ENCODE results near the gene SGK2. TPM values are rescaled to one million over a fixed set of nuclear protein-coding genes. Genes with fewer than 3 reads are reported as not detected.

Gene SGK2
- total and polyA plus RNA-seq, 9 of the 15 experiments (the other 6 are each of a cell fraction or from before 2014, with no cell fraction given): 0.07 to 0.31 (median 0.15) TPM; not detected in 2

DNA sequence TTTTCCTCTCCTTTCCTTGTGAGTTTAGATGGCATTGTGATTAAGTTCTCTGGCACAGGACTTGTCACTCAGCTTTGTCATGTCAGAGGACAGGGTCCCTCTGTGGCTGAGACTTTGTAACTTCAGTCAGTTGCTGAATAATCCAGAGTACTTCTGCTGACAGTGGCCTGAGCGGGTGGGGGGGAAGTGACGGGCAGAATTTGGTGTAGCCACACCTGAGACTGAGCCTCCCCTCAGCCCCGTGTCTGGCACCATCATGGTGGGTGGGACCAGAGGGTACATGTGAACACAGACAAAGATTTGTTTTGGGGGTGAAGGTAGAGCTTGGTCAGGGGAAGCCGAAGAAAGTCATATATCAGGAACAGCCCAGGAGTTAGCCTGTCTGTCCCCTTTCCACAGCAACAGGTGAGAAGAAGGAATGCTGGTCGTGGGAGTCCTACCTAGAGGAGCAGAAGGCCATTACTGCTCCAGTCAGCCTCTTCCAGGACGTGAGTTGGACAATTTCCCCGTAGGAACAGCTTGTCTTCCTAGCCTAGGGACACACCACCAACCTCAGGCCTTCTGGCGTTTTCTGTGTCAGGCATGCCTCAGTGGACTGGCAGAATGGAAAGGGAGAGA, 30.5 kb upstream of the SGK2 start:
- FAIRE-seq (no peak), ATAC-seq (no peak), DNase-seq (ENCODE audit: extremely low read depth in 1 of 4, low spot score in 3 of 4) (no peak)
- Histone ChIP-seq H3K4me2 (ENCODE audit: insufficient read depth, low read length) (no peak overlapping the region), H3K27me3 (ENCODE audit: control insufficient read depth in 2 of 2, insufficient read depth in 2 of 2, low read length in 2 of 2) (no peaks in the 10 kb centered on the region), H3K36me3 (ENCODE audit: control insufficient read depth, insufficient read depth, low read length) (peaks cover 4% of the 10 kb centered on the region; the same call in 1 of the 3 replicates), H3K9me3 (replicated peaks; ENCODE audit: control insufficient read depth, insufficient read depth, low read depth, low read length) (no peaks in the 10 kb centered on the region), H3K9me1 (ENCODE audit: control insufficient read depth, insufficient read depth, low read length) (no peaks in the 10 kb centered on the region), H3K4me3 (no peak overlapping the region), H3K9ac (ENCODE audit: insufficient read depth in 1 of 2, low read depth in 2 of 2, low read length in 2 of 2) (no peak overlapping the region), H3K79me2 (ENCODE audit: control insufficient read depth, insufficient read depth, low read length) (no peaks in the 10 kb centered on the region), H4K20me1 (replicated peaks; ENCODE audit: control insufficient read depth, insufficient read depth, low read length) (no peaks in the 10 kb centered on the region; the same call in 1 of the 2 replicates), H3K27ac (ENCODE audit: extremely low read depth, low read depth, low read length) (no peak overlapping the region), H2AFZ (ENCODE audit: low read depth, low read length) (no peak overlapping the region), H3K4me1 (replicated peaks in 1 of 2; ENCODE audit: control insufficient read depth in 2 of 2, insufficient read depth in 2 of 2, low read length in 2 of 2) (peaks cover 0 to 4% of the 10 kb centered on the region in 2 experiments; a peak in 3 of 5 replicates)
- no TSS peak for BruUV-seq (replicated peaks)
- in situ Hi-C loops (cut with MboI): no loop called here
- intact Hi-C loops (cut with micrococcal nuclease): no loop called here
- TF ChIP-seq PKNOX1 (IDR thresholded peaks at IDR 0.05): peak; percentile 24; the same call in 1 of the 2 replicates
- no peak for TF ChIP-seq NFIC (IDR thresholded peaks at IDR 0.05)
- ChIA-PET POLR2A (interaction anchor here (0.5 to 1.5 kb wide), 5 partner anchors 11 to 62 kb away, joined by 3 to 7 read pairs (median 3); partner anchors contain the start of gene IFT52), CTCF (ENCODE audit: low intra/inter-chr PET ratio) (no interaction called here)
- 56% methylated on average over 8 of the region's 8 CpGs for WGBS (ENCODE audit: insufficient coverage, low coverage, missing lambda C conversion rate)

GRCh38 chr20:43529051-43529450, 29.8 kb upstream of the SGK2 start:
- no peak overlapping the region for H2AFZ ChIP-seq (ENCODE audit: low read depth, low read length)
- no peak overlapping the region for H3K9ac ChIP-seq (ENCODE audit: insufficient read depth in 1 of 2, low read depth in 2 of 2, low read length in 2 of 2)
- ChIA-PET POLR2A (interaction anchor here (0.6 to 1.5 kb wide), 3 partner anchors 10 to 36 kb away, joined by 3 to 7 read pairs (median 3); no protein-coding TSS in a partner anchor), CTCF (ENCODE audit: low intra/inter-chr PET ratio) (no interaction called here)
- peaks cover 4% of the 10 kb centered on the region; the same call in 1 of the 3 replicates for H3K36me3 ChIP-seq (ENCODE audit: control insufficient read depth, insufficient read depth, low read length)
- no peak overlapping the region for H3K4me2 ChIP-seq (ENCODE audit: insufficient read depth, low read length)
- H3K9me1 ChIP-seq (ENCODE audit: control insufficient read depth, insufficient read depth, low read length): no peaks in the 10 kb centered on the region
- TF ChIP-seq FIP1L1 (IDR thresholded peaks at IDR 0.05; ENCODE audit: low read depth, low read length, poor library complexity, severe bottlenecking) (no peak), ZEB2 (IDR thresholded peaks at IDR 0.05) (no peak), MIER1 (IDR thresholded peaks at IDR 0.05; ENCODE audit: low read depth) (no peak), ZFX (CRISPR knock-in tag; IDR thresholded peaks at IDR 0.05) (no peak), CHD1 (IDR thresholded peaks at IDR 0.05; ENCODE audit: low read length) (no peak), ZNF764 (CRISPR knock-in tag; IDR thresholded peaks at IDR 0.05; ENCODE audit: low read depth) (no peak), E2F3 (CRISPR knock-in tag; IDR thresholded peaks at IDR 0.05) (no peak)
- TF ChIP-seq, protein P1, sequence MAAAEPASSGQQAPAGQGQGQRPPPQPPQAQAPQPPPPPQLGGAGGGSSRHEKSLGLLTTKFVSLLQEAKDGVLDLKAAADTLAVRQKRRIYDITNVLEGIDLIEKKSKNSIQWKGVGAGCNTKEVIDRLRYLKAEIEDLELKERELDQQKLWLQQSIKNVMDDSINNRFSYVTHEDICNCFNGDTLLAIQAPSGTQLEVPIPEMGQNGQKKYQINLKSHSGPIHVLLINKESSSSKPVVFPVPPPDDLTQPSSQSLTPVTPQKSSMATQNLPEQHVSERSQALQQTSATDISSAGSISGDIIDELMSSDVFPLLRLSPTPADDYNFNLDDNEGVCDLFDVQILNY (CRISPR knock-in tag; IDR thresholded peaks at IDR 0.05): no peak
- TF ChIP-seq, protein P2, sequence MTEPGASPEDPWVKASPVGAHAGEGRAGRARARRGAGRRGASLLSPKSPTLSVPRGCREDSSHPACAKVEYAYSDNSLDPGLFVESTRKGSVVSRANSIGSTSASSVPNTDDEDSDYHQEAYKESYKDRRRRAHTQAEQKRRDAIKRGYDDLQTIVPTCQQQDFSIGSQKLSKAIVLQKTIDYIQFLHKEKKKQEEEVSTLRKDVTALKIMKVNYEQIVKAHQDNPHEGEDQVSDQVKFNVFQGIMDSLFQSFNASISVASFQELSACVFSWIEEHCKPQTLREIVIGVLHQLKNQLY (CRISPR knock-in tag; conservative IDR thresholded peaks at IDR 0.05): no peak
- H3K9me3 ChIP-seq (replicated peaks; ENCODE audit: control insufficient read depth, insufficient read depth, low read depth, low read length): no peaks in the 10 kb centered on the region
- no peak overlapping the region for H3K4me3 ChIP-seq
- H3K4me1 ChIP-seq (replicated peaks in 1 of 2; ENCODE audit: control insufficient read depth in 2 of 2, insufficient read depth in 2 of 2, low read length in 2 of 2): peaks cover 0 to 4% of the 10 kb centered on the region in 2 experiments; a peak in 3 of 5 replicates
- intact Hi-C loops (cut with micrococcal nuclease) (no loop called here), in situ Hi-C loops (cut with MboI) (no loop called here)
- no peaks in the 10 kb centered on the region for H3K79me2 ChIP-seq (ENCODE audit: control insufficient read depth, insufficient read depth, low read length)
- no peaks in the 10 kb centered on the region; the same call in 1 of the 2 replicates for H4K20me1 ChIP-seq (replicated peaks; ENCODE audit: control insufficient read depth, insufficient read depth, low read length)
- no peak for ATAC-seq
- no peaks in the 10 kb centered on the region for H3K27me3 ChIP-seq (ENCODE audit: control insufficient read depth in 2 of 2, insufficient read depth in 2 of 2, low read length in 2 of 2)
- 48% methylated on average over 5 of the region's 5 CpGs for WGBS (ENCODE audit: insufficient coverage, low coverage, missing lambda C conversion rate)
- BruUV-seq (replicated peaks): no TSS peak
- DNase-seq (ENCODE audit: extremely low read depth in 1 of 4, low spot score in 3 of 4): no peak
- FAIRE-seq: no peak
- no peak overlapping the region; the same call in 2 of the 3 replicates for H3K27ac ChIP-seq (ENCODE audit: extremely low read depth, low read depth, low read length)

Measured in K562 (cell line).